WTC11 (cell line): ENCODE measurements around the gene AK8.

Source experiments
- E2F1 ChIP-seq: sonication (generic); formaldehyde crosslinking; IDR thresholded peaks from 2 replicates; pipeline ENCODE4 v1.8.0; 2022; ENCODE audit warnings: mild to moderate bottlenecking, missing genetic modification reagents
- MLX ChIP-seq: sonication (generic); formaldehyde crosslinking; IDR thresholded peaks from 2 replicates; pipeline ENCODE4 v1.8.1; 2023; ENCODE audit warnings: mild to moderate bottlenecking, missing genetic modification reagents, moderate library complexity
- NR1H2 ChIP-seq: sonication (generic); formaldehyde crosslinking; IDR thresholded peaks from 2 replicates; pipeline ENCODE4 v1.9.0; 2021; ENCODE audit warnings: mild to moderate bottlenecking, moderate library complexity, missing genetic modification reagents
- TEAD4 ChIP-seq: sonication (generic); formaldehyde crosslinking; IDR thresholded peaks from 2 replicates; pipeline ENCODE4 v1.8.0; 2022; ENCODE audit warnings: mild to moderate bottlenecking, missing genetic modification reagents
- ZNF121 ChIP-seq: sonication (generic); formaldehyde crosslinking; IDR thresholded peaks from 2 replicates; pipeline ENCODE4 v1.8.0; 2023; ENCODE audit warnings: missing genetic modification reagents
- ZNF317 ChIP-seq: sonication (generic); formaldehyde crosslinking; IDR thresholded peaks from 2 replicates; pipeline ENCODE4 v1.8.1; 2023; ENCODE audit warnings: low read depth, mild to moderate bottlenecking, moderate library complexity, missing genetic modification reagents, borderline replicate concordance
- TF ChIP-seq, protein P1 (sequence below): fragments of 200-600 bp; IDR thresholded peaks from 2 replicates; pipeline ENCODE4 v1.8.0; 2022; ENCODE audit warnings: antibody characterized with exemption
- TF ChIP-seq, protein P2 (sequence below): sonication (generic); formaldehyde crosslinking; IDR thresholded peaks from 2 replicates; pipeline ENCODE4 v1.8.1; 2022; ENCODE audit warnings: mild to moderate bottlenecking, missing genetic modification reagents, moderate library complexity, borderline replicate concordance

DNA sequence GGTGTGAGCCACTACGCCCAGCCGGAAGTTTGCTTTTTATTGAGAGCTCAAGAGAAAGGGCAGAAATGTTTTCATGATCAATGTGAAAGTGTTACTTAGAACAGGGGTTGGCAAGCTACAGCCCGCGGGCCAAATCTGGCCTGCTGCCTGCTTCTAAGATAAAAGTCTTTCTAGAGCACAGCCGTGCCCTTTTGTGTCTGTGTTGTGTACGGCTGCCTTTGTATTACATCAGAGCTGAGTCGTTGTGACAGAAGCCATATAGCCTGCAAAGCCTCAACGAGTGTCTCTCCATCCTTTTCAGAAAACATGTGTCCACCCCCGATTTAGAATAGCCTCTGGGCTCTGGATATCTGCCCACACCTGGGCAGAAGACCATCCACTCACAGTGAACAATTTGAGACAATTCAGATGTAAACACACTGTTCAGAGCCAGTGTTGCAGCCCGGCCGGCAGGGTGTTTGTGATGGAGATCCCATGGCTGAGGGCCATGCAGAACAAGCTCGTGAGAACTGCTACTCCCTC is 28.8 kb downstream of the AK8 start:
- TF ChIP-seq, protein P1, sequence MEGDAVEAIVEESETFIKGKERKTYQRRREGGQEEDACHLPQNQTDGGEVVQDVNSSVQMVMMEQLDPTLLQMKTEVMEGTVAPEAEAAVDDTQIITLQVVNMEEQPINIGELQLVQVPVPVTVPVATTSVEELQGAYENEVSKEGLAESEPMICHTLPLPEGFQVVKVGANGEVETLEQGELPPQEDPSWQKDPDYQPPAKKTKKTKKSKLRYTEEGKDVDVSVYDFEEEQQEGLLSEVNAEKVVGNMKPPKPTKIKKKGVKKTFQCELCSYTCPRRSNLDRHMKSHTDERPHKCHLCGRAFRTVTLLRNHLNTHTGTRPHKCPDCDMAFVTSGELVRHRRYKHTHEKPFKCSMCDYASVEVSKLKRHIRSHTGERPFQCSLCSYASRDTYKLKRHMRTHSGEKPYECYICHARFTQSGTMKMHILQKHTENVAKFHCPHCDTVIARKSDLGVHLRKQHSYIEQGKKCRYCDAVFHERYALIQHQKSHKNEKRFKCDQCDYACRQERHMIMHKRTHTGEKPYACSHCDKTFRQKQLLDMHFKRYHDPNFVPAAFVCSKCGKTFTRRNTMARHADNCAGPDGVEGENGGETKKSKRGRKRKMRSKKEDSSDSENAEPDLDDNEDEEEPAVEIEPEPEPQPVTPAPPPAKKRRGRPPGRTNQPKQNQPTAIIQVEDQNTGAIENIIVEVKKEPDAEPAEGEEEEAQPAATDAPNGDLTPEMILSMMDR = no peak
- TF ChIP-seq, protein P2, sequence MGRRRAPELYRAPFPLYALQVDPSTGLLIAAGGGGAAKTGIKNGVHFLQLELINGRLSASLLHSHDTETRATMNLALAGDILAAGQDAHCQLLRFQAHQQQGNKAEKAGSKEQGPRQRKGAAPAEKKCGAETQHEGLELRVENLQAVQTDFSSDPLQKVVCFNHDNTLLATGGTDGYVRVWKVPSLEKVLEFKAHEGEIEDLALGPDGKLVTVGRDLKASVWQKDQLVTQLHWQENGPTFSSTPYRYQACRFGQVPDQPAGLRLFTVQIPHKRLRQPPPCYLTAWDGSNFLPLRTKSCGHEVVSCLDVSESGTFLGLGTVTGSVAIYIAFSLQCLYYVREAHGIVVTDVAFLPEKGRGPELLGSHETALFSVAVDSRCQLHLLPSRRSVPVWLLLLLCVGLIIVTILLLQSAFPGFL = no peak
- TF ChIP-seq ZNF121 (CRISPR knock-in tag) (no peak), TEAD4 (no peak), E2F1 (CRISPR knock-in tag) (no peak), MLX (CRISPR knock-in tag) (no peak), ZNF317 (CRISPR knock-in tag) (no peak), NR1H2 (no peak)
